Dendritic cell treated with granulocyte-macrophage colony-stimulating factor and Interleukin-4, amounts not matched to agents 40 ng/mL and 50 ng/mL, for 4 days (primary cell): ENCODE data around the gene TMEM190.
A peak's percentile ranks its signal among the peaks of the same experiment; 100 is the strongest.

Experiments used
- H3K27ac Mint-ChIP-seq: one replicate; pipeline ENCODE4 v1.8.0; 2022; ENCODE audit warnings: mild to moderate bottlenecking, mixed read lengths
- H3K27me3 Mint-ChIP-seq: one replicate; pipeline ENCODE4 v1.8.0; 2022; ENCODE audit warnings: mild to moderate bottlenecking, mixed read lengths
- H3K36me3 Mint-ChIP-seq: one replicate; pipeline ENCODE4 v1.8.0; 2022; ENCODE audit warnings: low read depth, mixed read lengths
- H3K4me1 Mint-ChIP-seq: one replicate; pipeline ENCODE4 v1.8.0; 2022; ENCODE audit warnings: low read depth, mixed read lengths
- H3K4me3 Mint-ChIP-seq: one replicate; pipeline ENCODE4 v1.8.0; 2022; ENCODE audit warnings: mild to moderate bottlenecking, moderate library complexity, mixed read lengths
- H3K9me3 Mint-ChIP-seq: one replicate; pipeline ENCODE4 v1.8.0; 2022; ENCODE audit warnings: mixed read lengths
- intact Hi-C: fragments of 100-400 bp; cut with micrococcal nuclease; formaldehyde crosslinking; loops from one replicate; pipeline ENCODE4 v1.15.0; 2022

The TMEM190 gene

DNA sequence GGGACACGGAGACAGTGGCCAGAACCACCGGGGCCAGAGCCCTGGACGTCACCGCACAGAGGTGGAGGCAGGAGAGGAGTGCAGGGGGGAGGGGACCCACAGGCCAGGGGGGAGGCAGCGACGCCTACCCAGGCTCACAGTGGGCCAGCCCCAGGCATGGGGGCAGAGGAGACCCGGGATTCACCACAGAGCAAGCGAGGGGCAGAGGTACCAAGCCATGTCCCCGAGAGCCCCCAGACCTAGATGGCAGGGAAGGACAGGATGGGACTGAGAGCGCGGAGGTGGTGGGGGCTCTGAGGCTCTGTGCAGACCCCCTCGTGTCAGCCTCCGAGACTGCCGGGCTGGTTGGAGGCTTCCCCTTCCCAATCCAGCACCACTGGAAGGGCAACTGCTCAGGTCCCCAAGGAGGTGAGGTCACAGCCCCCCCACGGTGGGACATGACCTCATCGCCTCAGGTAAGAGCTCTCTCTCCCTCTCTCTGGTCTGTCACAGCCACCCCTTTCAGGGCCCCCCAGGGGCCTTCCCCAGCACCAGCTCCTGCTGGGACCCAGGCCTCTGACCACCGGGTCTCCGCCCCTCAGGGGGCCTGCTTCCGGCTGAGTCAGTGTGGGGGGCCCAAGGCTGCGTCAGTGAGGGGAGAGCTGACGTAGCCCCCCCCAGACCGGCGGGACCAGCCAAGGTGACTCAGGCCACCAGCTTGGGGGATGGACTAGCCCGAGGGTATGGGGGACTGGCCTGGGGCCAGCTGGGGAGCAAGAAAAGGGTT, 4.1 kb upstream of the TMEM190 start:
- intact Hi-C loops, result no loop called here
- Mint-ChIP-seq H3K27ac (no peak overlapping the region), H3K27me3 (peaks cover 86% of the 10 kb centered on the region), H3K36me3 (no peaks in the 10 kb centered on the region), H3K9me3 (no peaks in the 10 kb centered on the region), H3K4me3 (no peak overlapping the region), H3K4me1 (peaks cover 19% of the 10 kb centered on the region)

DNA sequence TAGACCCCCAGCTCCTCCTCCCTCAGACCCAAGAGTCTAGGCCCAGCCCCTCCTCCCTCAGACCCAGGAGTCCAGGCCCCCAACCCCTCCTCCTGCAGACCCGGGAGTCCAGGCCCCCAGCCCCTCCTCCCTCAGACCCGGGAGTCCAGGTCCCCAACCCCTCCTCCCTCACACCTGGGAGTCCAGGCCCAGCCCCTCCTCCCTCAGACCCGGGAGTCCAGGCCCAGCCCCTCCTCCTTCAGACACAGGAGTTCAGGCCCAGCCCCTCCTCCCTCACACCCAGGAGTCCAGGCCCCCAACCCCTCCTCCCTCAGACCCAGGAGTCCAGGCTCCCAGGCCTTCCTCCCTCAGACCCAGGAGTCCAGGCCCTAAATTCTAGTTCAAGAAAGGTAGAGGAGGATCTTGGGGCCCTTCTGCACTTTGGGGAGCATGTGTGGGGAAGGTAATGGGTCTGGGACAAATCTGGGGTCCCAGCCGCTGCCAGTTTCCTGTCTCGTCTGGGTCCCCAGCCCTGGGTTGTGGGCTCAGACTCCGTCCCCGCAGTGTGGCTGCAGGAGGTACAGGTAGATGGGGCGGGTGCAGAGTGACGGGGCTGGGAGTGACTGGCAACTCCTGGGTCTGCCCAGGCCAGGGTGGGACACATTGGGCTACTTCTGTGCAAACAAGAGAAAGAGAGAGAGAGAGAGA, 3.2 kb upstream of the TMEM190 start:
- intact Hi-C loops, result no loop called here
- Mint-ChIP-seq H3K4me1 (peaks cover 19% of the 10 kb centered on the region), H3K27ac (no peak overlapping the region), H3K4me3 (no peak overlapping the region), H3K36me3 (no peaks in the 10 kb centered on the region), H3K27me3 (peaks cover 86% of the 10 kb centered on the region), H3K9me3 (no peaks in the 10 kb centered on the region)

DNA sequence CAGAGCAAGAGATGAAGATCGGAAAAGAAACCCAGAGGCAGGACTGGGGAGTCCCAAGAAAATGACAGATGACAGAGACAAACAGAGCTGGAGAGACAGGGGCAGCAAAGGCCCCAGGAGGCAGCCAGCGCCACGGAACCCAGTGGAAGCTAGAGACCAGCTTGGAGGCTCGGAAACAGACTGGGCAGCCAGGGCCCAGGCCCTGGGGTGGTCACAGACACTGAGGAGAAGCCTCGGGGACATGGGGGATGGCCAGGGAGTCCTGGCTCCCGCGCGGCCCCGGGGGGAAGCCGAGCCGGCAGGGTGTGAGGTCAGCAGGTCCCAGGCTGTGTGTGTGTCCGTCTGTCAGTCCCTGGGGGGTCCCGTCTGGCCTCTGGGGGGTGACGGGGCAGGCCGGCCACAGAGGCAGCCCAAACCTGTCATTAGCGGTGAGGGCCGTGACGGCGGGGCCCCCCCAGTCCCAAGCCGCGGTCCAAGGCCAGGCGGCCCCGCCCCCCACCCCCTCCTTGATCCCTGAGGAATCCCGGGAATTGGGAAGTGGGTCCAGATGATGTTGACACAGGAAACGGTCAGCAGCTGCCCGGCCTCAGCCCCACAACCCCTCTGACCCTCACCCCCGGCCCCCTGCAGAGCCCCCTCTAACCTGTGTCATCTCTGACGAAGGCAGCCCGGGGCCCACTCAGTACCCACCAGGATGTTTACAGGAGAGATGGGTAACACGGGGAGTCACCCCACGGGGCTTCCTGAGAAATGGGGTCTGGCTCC, 2.5 kb upstream of the TMEM190 start:
- Mint-ChIP-seq H3K4me3 (no peak overlapping the region), H3K4me1 (peaks cover 14% of the 10 kb centered on the region), H3K27me3 (peaks cover 86% of the 10 kb centered on the region), H3K9me3 (no peaks in the 10 kb centered on the region), H3K36me3 (no peaks in the 10 kb centered on the region), H3K27ac (no peak overlapping the region)
- intact Hi-C loops, result no loop called here

DNA sequence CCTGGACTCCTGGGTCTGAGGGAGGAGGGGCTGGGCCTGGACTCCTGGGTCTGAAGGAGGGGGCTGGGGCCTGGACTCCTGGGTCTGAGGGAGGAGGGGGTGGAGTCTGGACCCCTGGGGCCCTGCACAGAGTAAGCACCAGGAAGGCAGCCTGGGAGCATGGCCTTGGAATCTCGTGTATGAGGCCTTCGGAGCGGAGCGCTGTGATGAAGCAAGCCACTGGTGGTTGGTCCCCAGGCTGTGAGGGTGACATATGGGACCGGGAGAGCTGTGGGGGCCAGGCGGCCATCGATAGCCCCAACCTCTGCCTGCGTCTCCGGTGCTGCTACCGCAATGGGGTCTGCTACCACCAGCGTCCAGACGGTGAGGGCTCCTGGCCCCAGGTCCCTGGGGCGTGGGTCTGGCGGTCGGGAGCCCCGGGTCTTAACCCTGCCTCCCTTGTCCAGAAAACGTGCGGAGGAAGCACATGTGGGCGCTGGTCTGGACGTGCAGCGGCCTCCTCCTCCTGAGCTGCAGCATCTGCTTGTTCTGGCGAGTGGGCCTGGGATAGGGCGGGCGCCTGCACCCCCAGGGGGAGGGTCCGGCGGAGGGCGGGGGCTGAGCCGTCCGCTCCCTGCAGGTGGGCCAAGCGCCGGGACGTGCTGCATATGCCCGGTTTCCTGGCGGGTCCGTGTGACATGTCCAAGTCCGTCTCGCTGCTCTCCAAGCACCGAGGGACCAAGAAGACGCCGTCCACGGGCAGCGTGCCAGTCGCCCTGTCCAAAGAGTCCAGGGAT, 918 bp downstream of the TMEM190 start:
- H3K36me3 Mint-ChIP-seq, result no peaks in the 10 kb centered on the region
- intact Hi-C loops, result no loop called here
- peaks cover 73% of the 10 kb centered on the region for H3K27me3 Mint-ChIP-seq
- no peak overlapping the region for H3K4me3 Mint-ChIP-seq
- peaks cover 14% of the 10 kb centered on the region for H3K4me1 Mint-ChIP-seq
- H3K27ac Mint-ChIP-seq, result no peak overlapping the region
- H3K9me3 Mint-ChIP-seq, result no peaks in the 10 kb centered on the region

DNA sequence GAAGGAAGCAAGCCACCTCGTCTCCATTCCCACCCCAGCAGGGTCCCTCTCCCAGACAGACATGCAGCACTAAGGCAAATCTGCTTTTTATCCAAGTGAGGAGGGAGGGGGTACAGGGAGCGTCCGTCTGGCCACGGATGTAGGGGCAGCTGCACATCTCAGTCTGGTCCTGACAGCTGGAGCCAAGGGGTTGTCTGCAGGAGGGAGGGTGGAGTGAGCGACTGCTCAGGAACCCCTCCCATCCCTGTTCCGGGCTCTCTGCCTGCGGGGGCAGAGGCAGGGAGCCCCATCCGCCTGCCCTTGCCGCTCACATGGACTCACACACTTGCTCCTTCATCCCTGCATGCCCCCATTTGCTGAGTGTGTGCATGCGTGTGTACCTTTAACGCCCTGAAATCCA, 2.5 kb downstream of the TMEM190 start:
- Mint-ChIP-seq H3K27ac (no peak overlapping the region), H3K27me3 (peaks cover 58% of the 10 kb centered on the region), H3K4me3 (no peak overlapping the region), H3K9me3 (no peaks in the 10 kb centered on the region), H3K4me1 (peaks cover 24% of the 10 kb centered on the region), H3K36me3 (no peaks in the 10 kb centered on the region)
- intact Hi-C loops, result no loop called here

DNA sequence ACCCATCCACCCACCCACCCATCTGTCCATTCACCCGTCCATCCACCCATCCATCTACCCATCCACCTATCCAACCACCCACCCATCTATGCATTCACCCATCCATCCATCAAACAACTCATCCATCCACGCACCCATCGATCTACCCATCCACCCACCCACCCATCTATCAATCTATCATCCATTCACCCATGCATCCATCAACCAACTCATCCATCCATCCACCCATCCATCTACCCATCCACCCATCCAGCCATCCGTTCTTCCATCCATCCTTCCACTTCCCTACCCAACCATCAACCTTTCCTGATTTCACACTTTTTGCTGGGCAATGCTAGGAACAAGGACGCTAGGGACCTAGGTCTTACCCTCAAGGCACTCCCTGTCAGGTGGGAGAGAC, 5.4 kb downstream of the TMEM190 start:
- H3K27ac Mint-ChIP-seq, result no peak overlapping the region
- no peaks in the 10 kb centered on the region for H3K9me3 Mint-ChIP-seq
- H3K36me3 Mint-ChIP-seq, result peaks cover 15% of the 10 kb centered on the region
- H3K4me1 Mint-ChIP-seq, result peaks cover 33% of the 10 kb centered on the region
- intact Hi-C loops, result no loop called here
- H3K4me3 Mint-ChIP-seq, result no peak overlapping the region
- H3K27me3 Mint-ChIP-seq, result peaks cover 34% of the 10 kb centered on the region

DNA sequence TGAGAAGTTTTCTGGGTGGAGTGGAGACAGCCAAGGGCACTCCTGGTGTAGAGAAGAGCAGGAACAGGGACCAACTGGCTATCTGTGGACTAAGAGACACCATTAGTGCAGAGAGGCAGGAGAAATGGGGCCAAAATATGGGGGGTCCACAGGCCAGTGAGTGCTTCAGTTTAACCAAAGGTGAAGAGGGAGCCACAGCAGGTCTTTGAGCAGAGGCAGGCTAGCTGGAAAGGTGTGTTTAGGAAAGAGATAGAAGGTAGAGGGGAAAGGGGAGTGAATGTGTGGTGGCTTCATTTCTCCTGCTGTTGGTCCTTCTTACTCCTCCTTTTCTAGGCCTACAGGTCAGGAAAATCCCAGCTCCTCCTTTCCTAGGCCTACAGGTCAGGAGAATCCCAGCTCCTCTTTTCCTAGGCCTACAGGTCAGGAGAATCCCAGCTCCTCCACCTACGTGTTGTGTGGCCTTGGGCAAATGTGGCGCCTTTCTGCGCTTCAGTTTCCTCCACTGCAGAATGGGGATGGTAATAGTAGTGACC, 6.0 kb downstream of the TMEM190 start:
- intact Hi-C loops, result no loop called here

DNA sequence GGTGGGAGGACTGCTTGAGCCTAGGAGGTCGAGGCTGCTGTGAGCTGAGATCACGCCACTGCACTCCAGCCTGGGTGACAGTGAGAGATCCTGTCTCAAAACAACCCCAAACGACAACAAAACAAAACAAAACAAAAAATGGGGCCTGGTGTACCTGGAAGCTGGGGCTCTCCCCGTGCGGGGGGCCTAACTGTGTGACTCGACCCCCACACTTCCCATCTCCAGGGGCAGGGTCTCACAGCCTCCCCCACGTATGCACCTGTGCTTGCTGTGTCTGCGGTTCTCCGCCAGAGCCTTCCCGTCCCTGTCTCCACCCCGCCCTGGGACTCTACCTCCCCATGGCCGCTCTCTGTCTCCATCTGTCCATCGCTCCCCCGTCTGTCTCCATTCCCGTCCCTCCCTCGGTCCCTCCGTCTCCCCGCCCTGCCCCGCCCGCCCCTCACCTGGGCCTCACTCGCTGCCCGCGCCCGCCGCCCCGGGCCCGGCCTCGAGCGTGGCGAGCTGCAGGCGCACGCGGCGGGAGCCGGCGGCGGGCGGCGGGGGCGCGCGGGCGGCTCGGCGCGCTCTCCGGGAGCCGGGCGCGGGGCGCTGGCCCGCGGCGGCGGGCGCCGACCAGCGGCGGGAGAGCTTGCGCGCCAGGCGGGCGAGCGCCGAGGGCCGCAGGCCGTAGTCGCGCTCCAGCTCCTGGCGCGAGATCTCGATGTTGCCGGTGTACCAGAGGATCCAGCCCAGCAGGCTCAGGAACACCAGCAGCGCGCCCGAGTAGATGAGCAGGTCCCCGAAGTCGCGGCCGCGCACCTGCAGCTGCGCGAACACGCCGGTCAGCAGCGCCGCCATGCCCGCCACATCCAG, 6.9 kb downstream of the TMEM190 start:
- peaks cover 48% of the 10 kb centered on the region for H3K4me1 Mint-ChIP-seq
- intact Hi-C loops, result loop anchor here (2.0 kb wide), 1 partner anchor 25 kb away; no protein-coding TSS in a partner anchor

More for the DNA sequence above, 6.0 kb downstream of the TMEM190 start:
- H3K4me3 Mint-ChIP-seq, result no peak overlapping the region
- H3K9me3 Mint-ChIP-seq, result no peaks in the 10 kb centered on the region
- peaks cover 30% of the 10 kb centered on the region for H3K27me3 Mint-ChIP-seq
- peaks cover 21% of the 10 kb centered on the region for H3K36me3 Mint-ChIP-seq
- H3K27ac Mint-ChIP-seq, result no peak overlapping the region
- H3K4me1 Mint-ChIP-seq, result peaks cover 38% of the 10 kb centered on the region

DNA sequence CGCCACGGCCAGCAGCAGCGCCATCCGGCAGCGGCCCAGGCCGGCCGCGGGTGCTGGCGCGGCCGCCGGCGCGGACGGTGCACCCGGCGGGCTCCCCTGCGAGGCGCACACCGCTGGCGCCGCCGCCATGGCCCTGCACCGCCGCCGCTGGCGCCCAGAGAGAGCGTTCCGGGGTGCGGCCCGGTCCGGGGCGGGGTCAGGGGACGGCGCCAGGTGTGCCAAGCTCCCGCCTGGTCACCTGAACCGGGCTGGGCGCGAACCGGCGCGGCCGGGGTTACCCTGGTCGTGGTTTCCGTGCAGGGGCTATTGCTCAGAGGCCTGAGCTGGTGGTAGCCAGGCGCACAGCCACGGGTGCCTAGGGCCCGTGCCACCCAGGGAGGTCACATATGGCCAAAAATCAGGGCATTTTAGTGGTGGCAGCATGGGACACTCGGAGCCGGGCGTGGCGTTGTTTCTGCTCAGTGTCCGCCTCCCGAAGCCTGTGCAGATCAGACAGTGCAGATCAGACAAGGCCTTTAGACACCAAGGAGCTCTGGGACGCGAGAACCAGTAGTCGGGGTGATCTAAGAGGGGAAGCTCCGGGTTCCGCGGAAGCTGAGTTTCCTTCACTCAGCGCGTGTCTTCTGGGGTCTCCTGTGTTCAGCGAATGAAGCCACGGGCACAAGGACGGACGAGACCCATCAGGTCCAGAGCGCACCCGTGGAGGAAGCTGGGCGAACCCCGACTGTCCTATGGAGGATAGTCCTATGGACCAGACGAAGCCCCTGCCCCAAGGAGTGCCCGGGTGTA, 7.7 kb downstream of the TMEM190 start, which contains the start of gene TMEM238:
Gene TMEM238 (minus strand): TSS at position 162 of the 789 bp plus-strand sequence. CDS start 33 bp downstream, at position 129.
- H3K27me3 Mint-ChIP-seq, result peaks cover 14% of the 10 kb centered on the region
- H3K9me3 Mint-ChIP-seq, result no peaks in the 10 kb centered on the region
- H3K27ac Mint-ChIP-seq, result peak within 1 kb of the TSS; percentile 95
- peaks cover 38% of the 10 kb centered on the region for H3K36me3 Mint-ChIP-seq
- H3K4me1 Mint-ChIP-seq, result peaks cover 56% of the 10 kb centered on the region
- H3K4me3 Mint-ChIP-seq, result peak within 1 kb of the TSS; percentile 91
- intact Hi-C loops, result loop anchor here (2.0 kb wide), 1 partner anchor 24 kb away; no protein-coding TSS in a partner anchor

More for the DNA sequence above, 6.9 kb downstream of the TMEM190 start:
- Mint-ChIP-seq H3K4me3 (peak overlapping the region; percentile 81), H3K36me3 (peaks cover 30% of the 10 kb centered on the region), H3K27ac (peak overlapping the region; percentile 59), H3K9me3 (no peaks in the 10 kb centered on the region), H3K27me3 (peaks cover 20% of the 10 kb centered on the region)

DNA sequence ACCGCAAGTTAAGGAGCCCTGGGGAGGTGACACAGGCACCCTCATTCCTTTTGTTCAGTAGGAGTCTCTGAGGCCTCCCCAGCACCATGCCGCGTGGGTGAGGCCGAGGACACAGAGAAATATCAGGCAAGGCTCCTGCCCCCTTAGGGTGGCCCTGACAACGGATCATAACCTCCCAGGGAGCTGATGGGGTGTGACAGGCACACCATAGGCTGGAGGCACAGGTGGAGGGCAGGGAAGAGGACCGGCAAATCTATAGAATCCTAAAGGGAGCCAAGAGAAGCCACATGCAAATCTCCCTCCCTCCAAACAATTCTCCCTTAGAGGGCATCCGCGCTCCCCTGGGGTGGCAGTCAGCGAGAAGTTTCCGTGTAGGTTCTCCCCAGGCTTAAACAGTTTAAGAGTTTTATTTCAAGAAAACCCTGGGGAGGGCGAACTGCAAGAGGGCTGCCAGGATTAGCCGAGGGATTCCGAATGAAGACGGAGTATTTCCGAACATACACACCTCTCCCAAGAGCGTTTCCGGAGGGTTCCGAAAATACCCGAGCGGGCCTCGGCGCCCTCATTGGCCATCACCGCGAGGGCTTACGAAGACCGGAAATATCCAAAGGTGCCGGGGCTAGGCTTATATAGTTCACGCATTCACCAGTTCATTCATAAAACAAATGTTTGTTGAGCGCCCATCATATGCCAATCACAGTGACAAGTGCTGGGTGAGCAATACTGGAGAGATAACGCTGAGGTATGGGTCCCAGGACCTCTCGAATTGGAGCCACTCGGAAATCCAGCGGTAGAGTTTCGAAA, 8.5 kb downstream of the TMEM190 start:
- Mint-ChIP-seq H3K27me3 (peaks cover 12% of the 10 kb centered on the region), H3K4me3 (peak overlapping the region; percentile 91), H3K36me3 (peaks cover 46% of the 10 kb centered on the region), H3K9me3 (no peaks in the 10 kb centered on the region), H3K4me1 (peaks cover 64% of the 10 kb centered on the region), H3K27ac (peak overlapping the region; percentile 95)
- intact Hi-C loops, result loop anchor here (2.0 to 5.0 kb wide), 3 partner anchors 24 to 93 kb away; partner anchors contain the start of gene KMT5C

DNA sequence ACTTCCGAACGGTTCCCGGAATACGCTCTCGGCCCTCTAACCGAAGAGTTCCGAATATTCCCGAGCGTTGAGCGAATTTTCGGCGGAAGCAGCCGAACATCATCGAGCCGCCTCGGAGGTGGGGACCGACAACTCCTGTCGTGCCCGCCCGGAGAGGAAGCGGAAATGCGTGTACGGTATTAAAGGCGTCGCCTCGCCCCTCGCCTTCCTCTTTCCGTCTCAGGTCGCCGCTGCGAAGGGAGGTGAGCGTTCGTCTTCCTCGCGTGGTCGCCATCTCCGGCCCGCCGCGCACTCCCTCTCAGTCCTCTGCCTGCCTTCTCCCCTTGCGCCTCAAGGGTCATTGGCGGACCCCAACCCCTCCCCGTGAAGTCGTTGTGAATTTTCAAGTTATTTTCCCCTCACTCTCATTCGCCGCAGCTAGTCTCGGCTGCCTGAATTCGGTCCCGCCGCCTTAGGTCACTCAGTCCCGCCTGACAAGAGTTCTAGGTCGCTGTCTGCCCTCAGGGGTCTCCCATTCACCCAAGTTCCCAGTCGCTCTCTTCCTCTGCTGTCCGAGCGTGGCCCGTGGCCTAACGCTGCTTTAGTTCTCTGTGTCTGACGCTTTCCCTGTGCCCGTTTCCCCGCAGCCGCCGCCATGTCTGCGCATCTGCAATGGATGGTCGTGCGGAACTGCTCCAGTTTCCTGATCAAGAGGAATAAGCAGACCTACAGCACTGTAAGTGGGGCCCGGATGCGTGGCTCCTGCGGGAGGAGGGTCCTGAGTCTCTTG, 9.3 kb downstream of the TMEM190 start, which contains the start of gene RPL28:
Gene RPL28 (plus strand): TSS at position 209 of the 769 bp plus-strand sequence. CDS start 426 bp downstream, at position 635.
- peak within 1 kb of the TSS; percentile 91 for H3K4me3 Mint-ChIP-seq
- no peaks in the 10 kb centered on the region for H3K9me3 Mint-ChIP-seq
- intact Hi-C loops, result loop anchor here (2.0 to 5.0 kb wide), 3 partner anchors 23 to 94 kb away; partner anchors contain the start of gene KMT5C
- peaks cover 54% of the 10 kb centered on the region for H3K36me3 Mint-ChIP-seq
- H3K27me3 Mint-ChIP-seq, result peaks cover 12% of the 10 kb centered on the region
- H3K27ac Mint-ChIP-seq, result peak within 1 kb of the TSS; percentile 95
- H3K4me1 Mint-ChIP-seq, result peaks cover 72% of the 10 kb centered on the region
